Large intestine (tissue), 3 donors: Measurements from ENCODE around the gene LIME1. TPM values are rescaled to one million over a fixed set of nuclear protein-coding genes. Genes with fewer than 3 reads are reported as not detected.

Experiments used
- DNase-seq, 2 donors: peaks; one replicate each; pipeline versions ENCODE4 v3.0.0 to v3.0.0-alpha.2; 2013
- H3K27ac ChIP-seq: one replicate; pipeline ENCODE4 v1.5.1; 2013; ENCODE audit warnings: low read length
- H3K27me3 ChIP-seq: 2 replicates; pipeline ENCODE4 v1.6.1; 2013; ENCODE audit warnings: low read length; ENCODE audit not compliant: control insufficient read depth, insufficient read depth
- H3K36me3 ChIP-seq: 2 replicates; pipeline ENCODE4 v1.6.1; 2013; ENCODE audit warnings: low read length; ENCODE audit not compliant: control insufficient read depth, insufficient read depth
- H3K4me1 ChIP-seq: one replicate; pipeline ENCODE4 v1.6.1; 2013; ENCODE audit warnings: low read length; ENCODE audit not compliant: control insufficient read depth, insufficient read depth
- H3K4me3 ChIP-seq: one replicate; pipeline ENCODE4 v1.5.1; 2013; ENCODE audit warnings: low read length
- H3K9me3 ChIP-seq: one replicate; pipeline ENCODE4 v1.6.1; 2013; ENCODE audit warnings: mild to moderate bottlenecking, low read depth, low read length, moderate library complexity; ENCODE audit not compliant: control insufficient read depth
- WGBS: methylation state at CpG from one replicate; pipeline ENCODE4 v1.1.5; 2013; ENCODE audit warnings: low lambda C conversion rate; ENCODE audit not compliant: insufficient coverage; 5-methylcytosine and 5-hydroxymethylcytosine counted together
- polyA plus RNA-seq: library from polyadenylated mRNA; unstranded; fragments of 120-200 nt; gene quantifications from one replicate; pipeline ENCODE4 v1.2.1, GENCODE V29; 2013

Gene LIME1
- polyA plus RNA-seq, 1 donor, result 7.5 TPM

DNA sequence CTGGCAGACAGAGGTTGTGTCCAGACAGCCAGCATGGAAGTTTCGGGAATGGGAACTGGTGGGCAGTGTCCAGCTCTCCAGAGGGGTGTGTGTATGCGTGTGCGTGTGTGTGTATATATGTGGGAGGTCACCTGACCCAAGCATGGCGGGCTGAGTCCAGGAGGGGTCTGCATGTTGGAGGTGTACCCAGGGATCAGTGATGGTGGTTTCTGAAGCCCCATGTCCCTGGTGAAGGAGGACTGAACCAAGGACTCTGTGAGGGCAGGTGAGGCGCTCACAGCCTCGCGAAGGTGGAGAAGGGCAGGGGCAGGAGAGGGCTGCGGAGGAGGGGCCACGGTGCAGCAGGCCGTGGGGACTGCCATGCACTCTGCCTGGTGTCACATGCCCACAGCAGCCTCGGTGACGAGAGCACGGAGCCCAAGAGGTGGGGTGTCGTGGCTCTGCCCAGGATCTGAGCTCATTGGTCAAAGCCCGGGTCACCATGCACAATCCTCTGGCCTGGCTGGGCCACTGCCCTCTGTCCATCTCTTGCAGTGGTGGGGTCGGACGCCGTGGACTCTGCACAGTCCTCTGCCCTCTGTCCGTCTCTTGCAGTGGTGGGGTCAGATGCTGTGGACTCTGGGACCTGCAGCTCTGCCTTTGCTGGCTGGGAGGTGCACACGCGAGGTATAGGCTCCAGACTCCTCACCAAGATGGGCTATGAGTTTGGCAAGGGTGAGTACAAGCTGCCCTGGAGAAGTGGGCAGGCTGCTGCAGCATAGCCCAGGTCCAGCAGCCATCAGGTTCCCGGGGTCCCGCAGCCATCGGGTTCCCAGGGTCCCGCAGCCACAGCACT, 2.1 kb upstream of the LIME1 start:
- Histone ChIP-seq H3K4me3 (no peak overlapping the region), H3K4me1 (peaks cover 14% of the 10 kb centered on the region), H3K27ac (no peak overlapping the region), H3K9me3 (no peaks in the 10 kb centered on the region), H3K27me3 (no peaks in the 10 kb centered on the region), H3K36me3 (peaks cover 37% of the 10 kb centered on the region)
- no peak for DNase-seq
- WGBS, result no CpG with 5 or more reads among the region's 25 CpGs

GRCh38 chr20:63734946-63735858, 1.3 kb upstream of the LIME1 start:
- peaks cover 37% of the 10 kb centered on the region for H3K36me3 ChIP-seq
- no peaks in the 10 kb centered on the region for H3K9me3 ChIP-seq
- no peaks in the 10 kb centered on the region for H3K27me3 ChIP-seq
- no peak overlapping the region for H3K4me3 ChIP-seq
- WGBS, result no CpG with 5 or more reads among the region's 48 CpGs
- H3K27ac ChIP-seq, result no peak overlapping the region
- H3K4me1 ChIP-seq, result peaks cover 14% of the 10 kb centered on the region
- DNase-seq, result no peak

DNA sequence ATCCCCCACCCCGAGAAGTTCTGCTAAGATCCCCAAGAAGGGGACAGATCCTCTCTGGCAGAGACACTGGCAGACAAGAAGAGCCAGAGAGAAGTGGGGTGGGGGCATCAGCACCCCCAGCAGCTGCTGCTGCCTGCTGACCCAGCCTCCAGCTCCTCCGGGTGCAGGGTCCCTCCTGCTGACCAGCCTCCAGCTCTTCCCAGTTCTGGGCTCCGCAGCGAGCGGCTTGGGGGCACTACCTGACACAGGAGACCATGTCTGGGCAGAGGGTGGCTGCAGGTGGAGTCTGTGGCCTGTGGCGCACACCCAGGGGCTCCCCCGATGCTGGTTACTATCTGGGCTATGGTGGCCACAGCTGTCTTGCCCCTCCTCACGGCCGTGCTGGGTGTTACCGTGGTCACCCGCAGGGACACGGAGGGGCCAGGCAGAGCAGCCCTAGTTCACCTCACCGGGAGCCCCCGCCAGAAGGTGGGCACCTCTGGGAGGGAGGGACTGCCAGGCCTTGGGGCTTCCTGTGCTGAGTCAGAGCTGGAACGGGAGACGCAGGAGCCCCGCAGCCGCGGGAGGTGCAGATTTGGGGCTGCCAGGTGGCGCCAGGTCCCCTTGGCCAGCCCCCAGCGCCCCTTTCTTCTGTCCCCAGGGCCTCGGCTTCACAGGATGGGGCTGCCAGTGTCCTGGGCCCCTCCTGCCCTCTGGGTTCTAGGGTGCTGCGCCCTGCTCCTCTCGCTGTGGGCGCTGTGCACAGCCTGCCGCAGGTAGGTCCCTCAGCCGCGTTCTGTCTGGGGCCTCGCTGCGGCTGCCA, 630 bp downstream of the LIME1 start:
- Histone ChIP-seq H3K27ac (no peak overlapping the region), H3K36me3 (peaks cover 43% of the 10 kb centered on the region), H3K27me3 (no peaks in the 10 kb centered on the region), H3K9me3 (no peaks in the 10 kb centered on the region), H3K4me1 (peaks cover 25% of the 10 kb centered on the region), H3K4me3 (no peak overlapping the region)
- peak in 1 of 2 donors; percentile 22 for DNase-seq
- WGBS, result no CpG with 5 or more reads among the region's 30 CpGs

DNA sequence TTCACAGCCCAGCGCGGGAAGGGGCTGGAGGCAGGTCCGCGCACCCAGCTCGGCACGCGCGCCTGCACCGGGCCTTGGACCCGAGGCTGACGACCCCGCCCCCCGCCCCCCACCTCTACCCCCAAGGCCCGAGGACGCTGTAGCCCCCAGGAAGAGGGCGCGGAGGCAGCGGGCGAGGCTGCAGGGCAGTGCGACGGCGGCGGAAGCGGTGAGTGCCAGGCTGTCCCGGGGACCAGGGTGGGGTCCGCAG, 1.2 kb downstream of the LIME1 start:
- WGBS, result no CpG with 5 or more reads among the region's 26 CpGs
- Histone ChIP-seq H3K9me3 (no peaks in the 10 kb centered on the region), H3K27ac (no peak overlapping the region), H3K36me3 (peaks cover 48% of the 10 kb centered on the region), H3K4me3 (no peak overlapping the region), H3K27me3 (no peaks in the 10 kb centered on the region), H3K4me1 (peaks cover 25% of the 10 kb centered on the region)
- DNase-seq, result no peak

DNA sequence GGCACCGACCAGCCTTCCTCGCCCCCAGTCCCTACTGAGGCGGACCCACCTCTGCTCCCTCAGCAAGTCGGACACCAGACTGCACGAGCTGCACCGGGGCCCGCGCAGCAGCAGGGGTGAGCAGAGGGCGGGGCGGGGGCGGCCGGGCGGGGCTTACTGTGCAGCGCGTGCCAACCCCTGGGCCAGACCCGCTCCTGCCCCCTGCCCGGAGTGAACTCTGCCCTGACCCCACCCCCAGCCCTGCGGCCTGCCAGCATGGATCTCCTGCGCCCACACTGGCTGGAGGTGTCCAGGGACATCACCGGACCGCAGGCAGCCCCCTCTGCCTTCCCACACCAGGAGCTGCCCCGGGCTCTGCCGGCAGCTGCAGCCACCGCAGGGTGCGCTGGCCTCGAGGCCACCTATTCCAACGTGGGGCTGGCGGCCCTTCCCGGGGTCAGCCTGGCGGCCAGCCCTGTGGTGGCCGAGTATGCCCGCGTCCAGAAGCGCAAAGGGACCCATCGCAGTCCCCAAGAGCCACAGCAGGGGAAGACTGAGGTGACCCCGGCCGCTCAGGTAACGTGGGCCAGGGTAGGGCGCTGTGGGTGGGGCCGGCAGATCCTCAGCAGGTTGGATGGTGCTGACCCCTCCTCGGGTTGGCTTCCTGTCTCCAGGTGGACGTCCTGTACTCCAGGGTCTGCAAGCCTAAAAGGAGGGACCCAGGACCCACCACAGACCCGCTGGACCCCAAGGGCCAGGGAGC, 1.7 kb downstream of the LIME1 start:
- H3K27me3 ChIP-seq, result no peaks in the 10 kb centered on the region
- H3K36me3 ChIP-seq, result peaks cover 50% of the 10 kb centered on the region
- H3K9me3 ChIP-seq, result no peaks in the 10 kb centered on the region
- DNase-seq, result peak in 1 of 2 donors; percentile 51
- no peak overlapping the region for H3K27ac ChIP-seq
- WGBS, result no CpG with 5 or more reads among the region's 43 CpGs
- H3K4me1 ChIP-seq, result peaks cover 25% of the 10 kb centered on the region
- peak overlapping the region; percentile 10 for H3K4me3 ChIP-seq

GRCh38 chr20:63738687-63739129, 2.2 kb downstream of the LIME1 start:
- DNase-seq, result peak; percentile 50 to 71
- Histone ChIP-seq H3K27ac (peak overlapping the region; percentile 67), H3K4me1 (peaks cover 25% of the 10 kb centered on the region), H3K27me3 (no peaks in the 10 kb centered on the region), H3K36me3 (peaks cover 50% of the 10 kb centered on the region), H3K9me3 (no peaks in the 10 kb centered on the region), H3K4me3 (peak overlapping the region; percentile 50)
- no CpG with 5 or more reads among the region's 26 CpGs for WGBS

GRCh38 chr20:63739130-63740069, 2.9 kb downstream of the LIME1 start, which contains the start of gene SLC2A4RG:
Gene SLC2A4RG (plus strand): TSS chr20:63739776. CDS start chr20:63739913, 137 bp downstream.
- H3K27ac ChIP-seq, result peak within 1 kb of the TSS; percentile 94
- peaks cover 43% of the 10 kb centered on the region for H3K36me3 ChIP-seq
- H3K27me3 ChIP-seq, result no peaks in the 10 kb centered on the region
- peak; percentile 79 to 90 for DNase-seq
- peak within 1 kb of the TSS; percentile 82 for H3K4me3 ChIP-seq
- H3K9me3 ChIP-seq, result no peaks in the 10 kb centered on the region
- peaks cover 25% of the 10 kb centered on the region for H3K4me1 ChIP-seq
- WGBS, result no CpG with 5 or more reads among the region's 136 CpGs

DNA sequence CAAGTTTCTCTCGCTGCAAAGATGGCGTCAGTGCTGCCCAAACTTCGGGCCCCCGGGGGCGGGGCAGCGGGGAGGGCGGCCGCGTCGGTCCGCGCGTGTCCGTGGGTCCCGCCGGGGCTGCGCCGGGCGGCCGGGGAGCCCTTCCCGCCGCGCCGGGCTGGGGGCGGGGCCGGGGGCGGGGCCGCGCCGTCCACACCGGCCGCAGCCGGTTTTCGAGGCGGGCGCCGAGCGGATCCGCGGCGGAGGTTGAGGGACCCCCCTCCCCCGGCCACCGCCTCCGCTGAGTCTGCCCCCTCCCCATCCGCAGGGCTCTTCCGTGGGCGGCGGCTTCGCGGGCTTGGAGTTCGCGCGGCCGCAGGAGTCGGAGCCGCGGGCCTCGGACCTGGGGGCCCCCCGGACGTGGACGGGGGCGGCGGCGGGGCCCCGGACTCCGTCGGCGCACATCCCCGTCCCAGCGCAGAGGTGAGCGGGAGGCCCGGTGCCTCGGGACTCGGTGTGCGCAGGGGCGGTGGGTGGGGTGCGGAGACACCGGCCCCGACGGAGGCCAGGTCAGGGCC, 3.7 kb downstream of the LIME1 start:
- WGBS, result no CpG with 5 or more reads among the region's 80 CpGs
- no peak for DNase-seq
- no peaks in the 10 kb centered on the region for H3K27me3 ChIP-seq
- H3K4me3 ChIP-seq, result peak overlapping the region; percentile 82
- H3K9me3 ChIP-seq, result no peaks in the 10 kb centered on the region
- H3K36me3 ChIP-seq, result peaks cover 36% of the 10 kb centered on the region
- peak overlapping the region; percentile 94 for H3K27ac ChIP-seq
- H3K4me1 ChIP-seq, result peaks cover 29% of the 10 kb centered on the region
